GM12892 (cell line): Measurements from ENCODE around the gene HAUS2.

Experiments used
- POLR2AphosphoS5 ChIP-seq: IDR thresholded peaks from 2 replicates; pipeline ENCODE4 v1.6.1; 2011; ENCODE audit warnings: low read depth, low read length, control low read depth
- TAF1 ChIP-seq: IDR thresholded peaks from 2 replicates; pipeline ENCODE4 v1.6.1; 2011; ENCODE audit warnings: low read depth, mild to moderate bottlenecking, control low read depth, low read length, borderline replicate concordance

DNA sequence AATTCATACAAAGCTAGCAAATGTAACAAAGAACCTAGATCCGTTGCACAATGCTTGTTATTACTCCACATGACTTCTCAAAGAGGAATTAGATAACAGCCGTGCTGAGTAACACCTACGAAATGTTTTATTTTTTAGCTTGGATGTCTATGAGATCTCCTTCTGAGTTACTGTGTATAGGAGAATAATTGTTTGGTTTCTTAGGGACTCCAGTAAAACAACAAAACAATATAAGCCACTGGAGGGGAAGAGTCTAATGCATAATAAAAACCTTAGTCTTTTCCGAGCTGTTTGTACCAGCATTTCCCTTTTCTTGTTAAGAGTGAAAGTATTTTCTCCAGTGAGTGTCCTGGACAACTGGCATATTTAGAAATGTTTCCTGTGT, 37.6 kb upstream of the HAUS2 start:
- TF ChIP-seq TAF1 (no peak), POLR2AphosphoS5 (no peak)
